GM04503 (cell line): Measurements from ENCODE around the gene TBC1D8B.

Experiments used
- DNase-seq: peaks from one replicate; pipeline ENCODE4 v3.0.0-alpha.2; 2012; ENCODE audit warnings: low read depth

The TBC1D8B gene

GRCh38 chrX:106898462-106898861 lies 96.0 kb downstream of the TBC1D8B start:
- no peak for DNase-seq

GRCh38 chrX:106899276-106899675 lies 96.8 kb downstream of the TBC1D8B start:
- DNase-seq = no peak

GRCh38 chrX:106899841-106900240 lies 97.4 kb downstream of the TBC1D8B start:
- no peak for DNase-seq

GRCh38 chrX:106901341-106901740 lies 98.9 kb downstream of the TBC1D8B start:
- DNase-seq = no peak

GRCh38 chrX:106901781-106902219 lies 99.3 kb downstream of the TBC1D8B start:
- no peak for DNase-seq

GRCh38 chrX:106902684-106903083 lies 100.2 kb downstream of the TBC1D8B start:
- no peak for DNase-seq

GRCh38 chrX:106903291-106903824 lies 100.9 kb downstream of the TBC1D8B start, which contains the start of gene RIPPLY1:
Gene RIPPLY1 (minus strand): TSS chrX:106903341. CDS start chrX:106903287, 54 bp downstream.
- no peak for DNase-seq

GRCh38 chrX:106903856-106904528 lies 101.5 kb downstream of the TBC1D8B start:
- DNase-seq = no peak

GRCh38 chrX:106905064-106905708 lies 102.7 kb downstream of the TBC1D8B start:
- no peak for DNase-seq

GRCh38 chrX:106906361-106906760 lies 103.9 kb downstream of the TBC1D8B start:
- DNase-seq = no peak

- no peak for DNase-seq
Measured at GRCh38 chrX:106912864-106913263, 110.4 kb downstream of the TBC1D8B start.

GRCh38 chrX:106917830-106918500 lies 115.5 kb downstream of the TBC1D8B start:
- no peak for DNase-seq

- no peak for DNase-seq
Measured at GRCh38 chrX:106919932-106920452, 117.5 kb downstream of the TBC1D8B start, which contains the start of gene CLDN2. Gene CLDN2 (plus strand): TSS chrX:106920402. CDS start chrX:106928229, 7,827 bp downstream.

GRCh38 chrX:106921637-106922036 lies 119.2 kb downstream of the TBC1D8B start:
- DNase-seq = no peak
